OCI-LY7 (cell line): ENCODE data around the gene SLCO2B1.

ENCODE experiments used
- CTCF ChIP-seq: fragments of 200-600 bp; sonication (generic); conservative IDR thresholded peaks from 2 replicates; pipeline ENCODE4 v1.5.1; 2014; ENCODE audit warnings: mild to moderate bottlenecking, antibody characterized with exemption, low read length, moderate library complexity, mixed read lengths
- EZH2phosphoT487 ChIP-seq: fragments of 200-600 bp; sonication (generic); IDR thresholded peaks from 2 replicates; pipeline ENCODE4 v1.6.1; 2018; ENCODE audit warnings: low read depth, borderline replicate concordance, mild to moderate bottlenecking, mixed run types, antibody characterized with exemption, low read length, moderate library complexity, mixed read lengths

GRCh38 chr11:75158241-75158640 lies 7.3 kb downstream of the SLCO2B1 start:
- TF ChIP-seq CTCF: no peak
- TF ChIP-seq EZH2phosphoT487: no peak
